DND-41 (cell line): ENCODE results near the gene FAM3B.

ENCODE experiments used
- CTCF ChIP-seq: IDR thresholded peaks from 2 replicates; pipeline ENCODE4 v1.5.1; 2012; ENCODE audit warnings: borderline replicate concordance, low read length, moderate library complexity, mild to moderate bottlenecking; ENCODE audit not compliant: poor library complexity, severe bottlenecking; ENCODE audit errors: extremely low read depth
- EZH2 ChIP-seq: IDR thresholded peaks from 3 replicates; pipeline ENCODE4 v1.6.1; 2012; ENCODE audit warnings: borderline replicate concordance, low read depth, mild to moderate bottlenecking, moderate library complexity, low read length, inconsistent platforms; ENCODE audit not compliant: severe bottlenecking

- TF ChIP-seq EZH2: no peak
- no peak for TF ChIP-seq CTCF
Measured at GRCh38 chr21:41398251-41398650, 81.7 kb downstream of the FAM3B start.
